Cardiac septum (tissue), 1 donor: Measurements from ENCODE around the gene GFRA4. TPM values are rescaled to one million over a fixed set of nuclear protein-coding genes. Genes with fewer than 3 reads are reported as not detected.

Experiments
- DNase-seq: peaks from one replicate; pipeline ENCODE4 v3.0.0-alpha.2; 2020; ENCODE audit warnings: low spot score
- intact Hi-C: fragments of 100-400 bp; cut with DNase I; formaldehyde crosslinking; loops from one replicate; pipeline ENCODE4 v1.14.0; 2022
- total RNA-seq: library from RNA; stranded (reverse); fragmentation: NEBNext Ultra II Directional; extraction: Animal tissue kit (Norgen Biotek cat#: 25700); gene quantifications from one replicate; pipeline ENCODE4 v1.2.1, GENCODE V29; 2021
- donor health status: DM: no; HTN: no; CAD: no.

The GFRA4 gene
- total RNA-seq, 1 donor from 2014 or later = not detected

GRCh38 chr20:3678856-3679720 lies 15.9 kb upstream of the GFRA4 start:
- intact Hi-C loops = loop anchor here (5.0 to 10.0 kb wide), 3 partner anchors 88 to 408 kb away; partner anchors contain the start of genes ADISSP and MAVS
- DNase-seq = no peak

- no peak for DNase-seq
- intact Hi-C loops = loop anchor here (5.0 to 10.0 kb wide), 3 partner anchors 89 to 409 kb away; partner anchors contain the start of genes ADISSP and MAVS
Measured at GRCh38 chr20:3678198-3678597, 15.0 kb upstream of the GFRA4 start.

GRCh38 chr20:3677733-3678132 lies 14.5 kb upstream of the GFRA4 start:
- intact Hi-C loops = loop anchor here (5.0 to 10.0 kb wide), 3 partner anchors 90 to 410 kb away; partner anchors contain the start of genes ADISSP and MAVS
- DNase-seq = no peak

GRCh38 chr20:3674995-3675900 lies 12.0 kb upstream of the GFRA4 start:
- intact Hi-C loops = loop anchor here (5.0 to 10.0 kb wide), 3 partner anchors 92 to 412 kb away; partner anchors contain the start of genes ADISSP and MAVS
- DNase-seq = no peak

GRCh38 chr20:3674447-3674846 lies 11.2 kb upstream of the GFRA4 start:
- DNase-seq = no peak
- intact Hi-C loops = loop anchor here (10.0 kb wide), 1 partner anchor 170 kb away; the partner anchor contains the start of gene MAVS

- intact Hi-C loops = loop anchor here (10.0 kb wide), 1 partner anchor 171 kb away; the partner anchor contains the start of gene MAVS
- DNase-seq = no peak
Measured at GRCh38 chr20:3673221-3674070, 10.2 kb upstream of the GFRA4 start.

GRCh38 chr20:3672547-3673171 lies 9.5 kb upstream of the GFRA4 start:
- no peak for DNase-seq
- intact Hi-C loops = loop anchor here (10.0 kb wide), 1 partner anchor 172 kb away; the partner anchor contains the start of gene MAVS

- DNase-seq = no peak
- intact Hi-C loops = loop anchor here (10.0 kb wide), 1 partner anchor 173 kb away; the partner anchor contains the start of gene MAVS
Measured at GRCh38 chr20:3671986-3672546, 8.9 kb upstream of the GFRA4 start.

- intact Hi-C loops = loop anchor here (10.0 kb wide), 1 partner anchor 174 kb away; the partner anchor contains the start of gene MAVS
- DNase-seq = no peak
Measured at GRCh38 chr20:3670945-3671344, 7.7 kb upstream of the GFRA4 start.

GRCh38 chr20:3670511-3670910 lies 7.3 kb upstream of the GFRA4 start:
- no peak for DNase-seq
- intact Hi-C loops = loop anchor here (10.0 kb wide), 1 partner anchor 174 kb away; the partner anchor contains the start of gene MAVS

GRCh38 chr20:3669710-3670367 lies 6.6 kb upstream of the GFRA4 start:
- intact Hi-C loops = loop anchor here (10.0 kb wide), 1 partner anchor 175 kb away; the partner anchor contains the start of gene MAVS
- no peak for DNase-seq

- DNase-seq = no peak
- intact Hi-C loops = no loop called here
Measured at GRCh38 chr20:3667434-3668037, 4.3 kb upstream of the GFRA4 start.

- DNase-seq = no peak
- intact Hi-C loops = no loop called here
Measured at GRCh38 chr20:3663858-3664257, 659 bp upstream of the GFRA4 start.

- intact Hi-C loops = no loop called here
- peak; percentile 63 for DNase-seq
Measured at GRCh38 chr20:3661814-3662665, 1.2 kb downstream of the GFRA4 start.

GRCh38 chr20:3661060-3661813 lies 2.0 kb downstream of the GFRA4 start:
- intact Hi-C loops = no loop called here
- peak; percentile 44 for DNase-seq
